ENCODE results near the gene OR2F1. TPM values are rescaled to one million over a fixed set of nuclear protein-coding genes. Genes with fewer than 3 reads are reported as not detected.

Gene OR2F1
- total RNA-seq = not detected

DNA sequence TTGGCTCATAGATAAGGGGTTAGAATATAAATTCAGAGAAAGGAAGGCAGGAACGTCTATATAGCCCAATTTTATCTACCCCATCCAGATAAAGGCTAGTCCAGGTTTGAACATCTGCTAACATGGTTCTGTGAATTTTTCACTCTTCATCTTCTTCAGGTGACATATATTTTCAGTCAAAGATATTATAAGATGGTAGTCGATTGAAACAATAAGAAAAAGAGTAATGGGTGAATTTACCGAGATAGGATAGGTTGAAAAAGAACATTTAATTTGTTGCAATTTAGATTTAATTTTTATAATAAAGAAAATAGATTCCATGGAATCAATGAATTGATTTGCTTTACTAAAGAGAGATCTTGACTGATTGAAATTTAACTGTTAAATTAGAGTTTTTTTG, at the start of gene OR2F1:
OR2F1 (plus strand) TSS at position 301 of the 400 bp plus-strand sequence. CDS start 5,127 bp downstream, outside the sequence.
- DNase-seq = no peak
- Histone ChIP-seq H3K36me3 (no peaks in the 10 kb centered on the region), H3K27ac (no peak within 1 kb of the TSS), H3K4me3 (replicated peaks in 1 of 3) (no peak within 1 kb of the TSS), H3K27me3 (no peaks in the 10 kb centered on the region), H3K4me1 (no peaks in the 10 kb centered on the region), H3K9me3 (no peaks in the 10 kb centered on the region)
- intact Hi-C loops (cut with DNase I) = no loop called here
- 85 to 93% methylated on average over 3 of the region's 3 CpGs for WGBS, 2 donors
- TF ChIP-seq, protein P1, sequence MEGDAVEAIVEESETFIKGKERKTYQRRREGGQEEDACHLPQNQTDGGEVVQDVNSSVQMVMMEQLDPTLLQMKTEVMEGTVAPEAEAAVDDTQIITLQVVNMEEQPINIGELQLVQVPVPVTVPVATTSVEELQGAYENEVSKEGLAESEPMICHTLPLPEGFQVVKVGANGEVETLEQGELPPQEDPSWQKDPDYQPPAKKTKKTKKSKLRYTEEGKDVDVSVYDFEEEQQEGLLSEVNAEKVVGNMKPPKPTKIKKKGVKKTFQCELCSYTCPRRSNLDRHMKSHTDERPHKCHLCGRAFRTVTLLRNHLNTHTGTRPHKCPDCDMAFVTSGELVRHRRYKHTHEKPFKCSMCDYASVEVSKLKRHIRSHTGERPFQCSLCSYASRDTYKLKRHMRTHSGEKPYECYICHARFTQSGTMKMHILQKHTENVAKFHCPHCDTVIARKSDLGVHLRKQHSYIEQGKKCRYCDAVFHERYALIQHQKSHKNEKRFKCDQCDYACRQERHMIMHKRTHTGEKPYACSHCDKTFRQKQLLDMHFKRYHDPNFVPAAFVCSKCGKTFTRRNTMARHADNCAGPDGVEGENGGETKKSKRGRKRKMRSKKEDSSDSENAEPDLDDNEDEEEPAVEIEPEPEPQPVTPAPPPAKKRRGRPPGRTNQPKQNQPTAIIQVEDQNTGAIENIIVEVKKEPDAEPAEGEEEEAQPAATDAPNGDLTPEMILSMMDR (IDR thresholded peaks at IDR 0.05) = no peak
- no peak for TF ChIP-seq POLR2A (IDR thresholded peaks at IDR 0.05)

DNA sequence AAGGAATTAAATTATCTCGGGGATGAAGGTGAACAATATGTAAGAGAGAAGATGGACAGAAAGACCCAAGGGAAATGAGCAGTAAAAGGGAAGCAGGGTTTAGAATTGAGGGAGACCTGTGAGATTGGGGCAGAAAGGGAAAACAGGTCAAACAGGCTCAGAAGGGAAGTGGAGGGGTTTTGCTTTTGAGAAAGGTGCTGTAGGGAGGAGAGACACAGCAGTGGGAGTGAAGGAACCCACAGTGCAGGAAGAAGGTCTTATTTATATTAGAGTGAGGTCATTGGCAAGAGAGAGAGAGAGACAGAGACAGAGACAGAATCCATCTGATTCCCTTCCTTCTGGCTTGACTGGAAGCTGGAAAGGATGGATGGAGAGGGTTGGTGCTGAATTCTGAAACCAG, 49.1 kb upstream of the OR2F1 start:
- Histone ChIP-seq H3K36me3 (no peaks in the 10 kb centered on the region), H3K27ac (peak overlapping the region; percentile 67 to 80 (median 79)), H3K27me3 (no peaks in the 10 kb centered on the region), H3K4me1 (peaks cover 14 to 19% of the 10 kb centered on the region in 2 donors), H3K4me3 (replicated peaks in 1 of 3) (no peak overlapping the region), H3K9me3 (no peaks in the 10 kb centered on the region)
- intact Hi-C loops (cut with DNase I) = no loop called here
- no peak for DNase-seq
- 81 to 82% methylated on average over 1 of the region's 1 CpG for WGBS, 2 donors
- TF ChIP-seq, protein P1 (IDR thresholded peaks at IDR 0.05) = no peak
- no peak for TF ChIP-seq POLR2A (IDR thresholded peaks at IDR 0.05)

GRCh38 chr7:143906151-143906550, 48.5 kb upstream of the OR2F1 start:
- TF ChIP-seq, protein P1 (IDR thresholded peaks at IDR 0.05) = no peak
- TF ChIP-seq POLR2A (IDR thresholded peaks at IDR 0.05) = no peak
- no peak for DNase-seq
- Histone ChIP-seq H3K27me3 (no peaks in the 10 kb centered on the region), H3K9me3 (no peaks in the 10 kb centered on the region), H3K4me3 (replicated peaks in 1 of 3) (no peak overlapping the region), H3K27ac (no peak overlapping the region), H3K36me3 (no peaks in the 10 kb centered on the region), H3K4me1 (peaks cover 8 to 15% of the 10 kb centered on the region in 2 donors)
- intact Hi-C loops (cut with DNase I) = no loop called here
- WGBS, 2 donors = 84 to 86% methylated on average over 9 of the region's 9 CpGs

GRCh38 chr7:143906895-143907294, 47.7 kb upstream of the OR2F1 start:
- intact Hi-C loops (cut with DNase I) = no loop called here
- 94 to 95% methylated on average over 5 of the region's 5 CpGs for WGBS, 2 donors

DNA sequence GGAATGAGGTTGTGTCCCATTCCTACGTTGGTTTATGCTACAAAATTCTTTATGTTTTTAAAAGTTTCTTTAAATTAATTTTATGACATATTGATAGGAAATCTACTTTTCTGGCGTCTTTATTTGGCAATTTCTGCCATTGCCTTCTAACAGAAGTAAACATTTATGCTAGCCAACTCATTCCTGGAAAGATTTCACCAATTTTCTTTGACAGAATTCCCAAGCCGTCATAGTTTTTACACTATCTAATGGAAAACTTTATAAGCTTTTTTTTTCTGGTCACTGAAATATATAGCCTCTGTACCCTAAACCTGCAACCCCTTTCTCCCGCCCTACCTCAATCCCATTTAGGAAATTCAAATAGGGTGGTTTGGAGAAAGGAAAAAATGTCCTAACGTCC, 46.5 kb upstream of the OR2F1 start:
- intact Hi-C loops (cut with DNase I) = no loop called here
- H3K36me3 ChIP-seq = no peaks in the 10 kb centered on the region
- no peak overlapping the region for H3K27ac ChIP-seq
- WGBS, 2 donors = 68 to 81% methylated on average over 5 of the region's 5 CpGs
- H3K9me3 ChIP-seq = no peaks in the 10 kb centered on the region
- no peak for DNase-seq
- peaks cover 8 to 15% of the 10 kb centered on the region in 2 donors for H3K4me1 ChIP-seq
- TF ChIP-seq, protein P1 (IDR thresholded peaks at IDR 0.05) = no peak
- no peak for TF ChIP-seq POLR2A (IDR thresholded peaks at IDR 0.05)
- no peak overlapping the region for H3K4me3 ChIP-seq (replicated peaks in 1 of 3)
- H3K27me3 ChIP-seq = no peaks in the 10 kb centered on the region

More at GRCh38 chr7:143906895-143907294, 47.7 kb upstream of the OR2F1 start:
- Histone ChIP-seq H3K4me1 (peaks cover 8 to 15% of the 10 kb centered on the region in 2 donors), H3K36me3 (no peaks in the 10 kb centered on the region), H3K27ac (no peak overlapping the region), H3K27me3 (no peaks in the 10 kb centered on the region), H3K9me3 (no peaks in the 10 kb centered on the region), H3K4me3 (replicated peaks in 1 of 3) (no peak overlapping the region)
- TF ChIP-seq, protein P1 (IDR thresholded peaks at IDR 0.05) = no peak
- TF ChIP-seq POLR2A (IDR thresholded peaks at IDR 0.05) = no peak
- DNase-seq = no peak
